Stimulated activated CD8-positive, alpha-beta memory T cell treated with anti-CD3 and anti-CD28 coated beads, Interleukin-2, amount 100 ng/mL, for 48 hours (primary cell): ENCODE measurements around the gene GGT6.

Experiments
- DNase-seq, 2 donors: peaks; one replicate each; pipeline ENCODE4 v3.0.0-alpha.2; 2020; ENCODE audit warnings: low read depth in 2 of 2

The GGT6 gene

DNA sequence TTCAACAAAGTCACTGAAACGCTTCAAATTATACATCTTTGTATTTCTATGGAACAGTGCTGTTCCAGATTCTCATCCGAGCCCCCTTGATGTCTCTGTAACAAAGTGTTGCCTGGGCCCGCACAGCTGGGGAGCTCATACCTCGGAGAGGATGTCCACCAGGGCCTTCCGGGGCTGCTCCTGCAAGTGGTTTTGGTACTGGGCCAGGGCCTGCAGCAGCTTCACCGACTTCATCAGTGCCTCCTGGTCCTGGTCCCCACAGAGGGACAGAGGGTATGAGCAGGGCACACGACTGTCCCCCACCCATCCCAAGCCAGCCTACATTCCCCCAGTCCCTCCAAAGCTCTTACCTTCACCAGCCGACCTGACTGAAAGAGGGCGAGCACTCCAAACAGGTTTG is 6.7 kb downstream of the GGT6 start:
- no peak for DNase-seq

DNA sequence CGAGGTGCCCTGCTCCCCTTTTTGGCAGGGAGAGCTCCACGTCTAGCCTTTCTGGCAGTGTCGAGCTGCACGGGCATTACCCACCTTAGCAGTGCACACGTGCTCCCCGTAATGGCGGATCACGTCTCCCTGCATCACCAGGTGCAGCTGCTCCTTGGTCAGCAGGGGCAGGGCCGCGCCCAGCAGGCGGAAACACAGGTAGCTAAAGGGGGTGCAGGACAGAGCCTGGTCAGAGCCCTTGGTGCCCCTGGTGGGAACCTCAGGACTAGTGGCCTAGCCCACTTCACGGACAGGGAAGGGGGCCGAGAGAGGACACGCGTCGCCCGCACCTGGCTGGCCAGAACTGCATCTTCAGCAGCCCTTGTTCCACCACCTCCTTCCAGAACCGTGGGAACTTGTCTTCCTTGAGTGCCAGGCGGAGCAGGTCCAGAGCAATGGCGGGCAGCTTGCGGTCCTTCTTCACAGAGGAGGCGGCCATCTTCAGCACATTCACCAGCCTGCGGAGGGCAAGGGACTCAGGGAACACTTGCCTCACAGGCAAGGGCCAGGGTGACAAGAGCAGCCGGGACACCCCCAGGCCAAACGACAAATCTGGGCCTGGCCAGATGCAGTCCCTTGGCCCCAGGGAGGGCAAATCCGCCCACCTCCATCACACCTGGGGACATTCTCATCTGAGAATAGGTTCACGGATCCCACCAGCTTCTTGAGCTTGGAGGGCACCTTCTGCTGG is 8.4 kb downstream of the GGT6 start:
- no peak for DNase-seq

DNA sequence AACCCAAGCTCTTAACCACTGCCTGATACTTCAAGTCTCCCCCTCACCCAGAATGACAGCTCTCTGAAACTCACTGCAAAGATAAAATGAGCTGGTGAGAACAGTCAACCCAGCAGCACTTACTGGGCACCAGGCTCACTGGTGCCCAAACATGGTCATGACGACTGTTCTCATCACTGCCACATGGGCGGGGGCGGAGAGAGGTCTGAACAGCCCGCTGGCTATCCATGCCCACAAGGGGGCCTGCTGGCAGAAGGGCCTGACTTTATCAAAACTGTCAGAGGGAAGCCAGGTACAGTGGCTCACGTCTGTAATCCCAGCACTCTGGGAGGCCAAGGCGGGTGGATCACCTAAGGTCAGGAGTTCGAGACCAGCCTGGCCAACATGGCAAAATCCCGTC is 9.2 kb downstream of the GGT6 start:
- DNase-seq: no peak

DNA sequence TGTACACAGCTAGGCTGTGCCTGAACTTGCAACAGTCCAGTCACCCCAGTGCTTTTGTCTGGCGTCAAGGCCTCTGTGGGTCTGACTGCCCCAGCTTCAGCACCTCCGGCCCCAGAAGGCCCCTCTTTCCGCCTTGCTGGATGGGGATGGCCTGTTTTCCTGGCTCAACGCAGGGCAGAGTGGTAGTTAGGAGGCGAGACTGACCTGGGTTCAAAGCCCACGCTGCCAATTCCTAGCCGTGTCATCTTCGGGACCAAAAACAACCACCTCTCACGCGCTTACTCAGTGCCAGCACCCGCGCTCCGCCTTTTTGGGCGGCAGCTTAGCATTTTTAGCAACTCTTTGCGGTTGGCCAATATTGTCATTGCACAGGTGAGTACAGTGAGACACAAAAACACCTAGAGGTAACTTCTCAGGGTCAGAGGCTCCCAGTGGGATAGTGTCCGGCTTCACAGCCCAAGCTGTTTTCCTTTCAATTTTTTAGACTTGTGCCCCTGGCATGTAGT is 9.8 kb downstream of the GGT6 start:
- no peak for DNase-seq

DNA sequence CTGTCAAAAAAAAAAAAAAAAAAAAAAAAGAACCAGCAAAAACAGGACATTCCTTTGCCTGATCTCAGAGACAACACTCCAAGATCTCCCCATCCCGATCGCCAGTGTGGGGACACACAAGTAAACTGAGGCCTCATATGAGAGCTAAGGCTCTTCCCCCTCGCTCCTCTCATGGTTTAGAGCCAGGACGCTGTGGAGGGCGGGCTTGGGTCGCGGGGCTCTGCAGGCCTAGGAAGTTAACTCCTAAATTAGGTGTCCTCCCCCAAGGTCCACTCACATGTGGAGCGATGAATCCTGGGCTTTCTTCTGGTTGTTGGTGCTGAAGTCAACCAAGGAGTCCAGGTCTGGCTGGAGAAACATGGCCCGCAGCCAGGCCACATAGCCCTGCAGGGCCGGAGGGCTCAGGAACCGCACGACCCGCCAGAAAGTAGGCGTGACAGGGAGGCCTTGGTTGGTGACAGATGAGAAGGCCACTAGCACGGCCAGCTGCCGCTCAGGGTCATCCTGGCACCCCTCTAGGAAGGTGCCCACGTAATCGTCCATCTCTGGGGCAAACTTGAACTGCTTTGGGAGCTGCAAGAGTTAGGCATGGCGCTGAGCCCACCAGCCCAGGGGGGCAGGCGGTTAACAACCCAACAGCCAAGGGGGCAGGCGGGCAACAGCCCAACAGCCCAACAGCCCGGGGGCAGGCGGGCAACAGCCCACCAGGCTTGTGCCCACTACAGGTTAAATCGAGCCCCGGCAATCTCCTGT is 10.4 kb downstream of the GGT6 start:
- DNase-seq: no peak

DNA sequence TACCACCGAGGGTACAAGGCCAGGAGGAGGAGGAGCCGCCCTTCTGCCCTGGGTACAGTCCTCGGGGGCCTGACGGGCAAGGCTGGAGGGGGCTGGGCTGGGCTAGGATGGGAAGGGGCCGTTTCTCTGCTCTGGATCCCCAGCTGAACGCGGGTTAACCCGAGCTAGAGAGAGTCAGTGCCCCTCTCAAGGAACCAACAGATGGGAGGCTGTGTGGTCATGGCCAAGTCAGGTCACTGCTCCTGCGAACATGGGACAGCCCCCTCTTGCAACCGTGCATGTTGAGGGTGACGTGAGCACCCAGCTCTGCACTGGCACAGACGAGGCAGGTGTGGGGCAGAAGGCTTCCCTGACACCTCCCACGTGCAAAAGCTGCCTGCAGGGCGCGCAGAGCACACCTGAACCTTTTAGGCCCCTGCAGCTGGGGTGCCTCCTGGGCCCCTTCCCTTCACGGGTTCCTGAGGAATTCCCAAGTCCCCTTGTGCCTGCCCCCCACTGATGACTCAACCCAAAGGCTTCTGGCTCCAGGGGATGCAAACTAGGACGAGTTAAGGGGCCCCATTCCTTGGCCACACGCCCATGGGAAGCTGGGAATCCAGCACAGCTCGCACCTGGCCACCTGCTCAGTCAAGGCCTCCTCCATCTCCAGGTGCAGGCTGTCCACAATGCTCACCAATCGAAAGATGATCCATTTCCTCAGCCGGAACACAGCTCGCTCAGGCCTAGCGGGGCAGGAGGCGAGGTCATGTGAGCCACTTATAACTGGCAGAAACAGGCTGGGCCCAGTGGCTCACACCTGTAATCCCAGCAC is 11.5 kb downstream of the GGT6 start:
- no peak for DNase-seq

DNA sequence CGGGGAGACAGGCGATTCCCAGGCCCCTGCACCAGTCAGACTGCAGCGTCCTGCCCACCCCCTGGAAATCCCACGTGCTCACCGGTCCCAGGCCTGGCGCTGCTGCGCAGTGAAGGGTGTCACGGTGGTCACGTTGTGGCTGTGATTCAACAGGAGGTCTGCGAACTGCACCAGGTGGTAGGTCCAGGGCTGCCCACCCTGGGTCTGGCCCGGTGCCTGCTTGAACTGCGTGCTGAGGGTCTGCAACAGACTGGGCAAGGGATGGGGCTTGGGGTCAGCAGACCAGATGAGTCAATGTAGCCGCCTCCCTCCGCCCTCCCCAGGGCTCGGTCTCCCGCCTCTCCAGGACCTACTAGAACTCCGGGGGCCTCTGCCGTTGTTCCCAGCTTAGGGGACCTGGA is 12.3 kb downstream of the GGT6 start:
- no peak for DNase-seq

DNA sequence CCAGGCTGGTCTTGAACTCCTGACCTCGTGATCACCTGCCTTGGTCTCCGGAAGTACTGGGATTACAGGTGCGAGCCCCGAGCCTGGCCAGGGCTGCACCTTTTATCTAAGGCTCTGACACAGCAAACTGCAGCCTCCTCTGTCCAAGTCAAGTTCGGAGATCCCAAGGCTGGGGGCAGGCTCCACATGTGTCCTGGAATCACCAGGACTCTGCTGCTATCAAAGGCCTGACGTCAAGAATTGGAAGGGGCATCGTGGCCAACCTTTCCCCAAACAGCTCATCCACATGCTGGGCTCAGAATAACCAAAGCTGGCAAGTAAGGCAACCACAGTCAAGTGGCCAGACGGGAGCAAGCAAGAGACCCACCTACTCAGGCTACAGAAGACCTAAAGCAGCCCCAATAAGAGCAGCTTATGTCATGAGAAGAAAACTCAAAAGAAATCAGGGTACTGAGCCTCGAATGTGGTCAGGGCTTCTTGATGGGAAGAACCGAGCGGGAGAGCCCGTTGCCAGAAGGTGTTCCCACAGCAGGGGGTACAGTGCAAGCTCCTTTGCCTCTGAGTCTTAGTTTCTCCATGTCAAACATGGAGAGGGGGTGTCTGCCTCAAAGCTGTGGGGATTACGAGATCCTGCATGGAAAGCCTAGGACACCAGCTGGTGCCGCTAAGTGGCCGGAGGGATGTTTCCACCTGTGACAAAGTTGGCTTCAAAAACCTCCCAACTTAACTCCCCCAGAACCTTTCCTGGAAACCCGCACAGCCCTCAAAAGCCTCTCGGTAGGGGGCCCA is 13.1 kb downstream of the GGT6 start:
- DNase-seq: no peak

DNA sequence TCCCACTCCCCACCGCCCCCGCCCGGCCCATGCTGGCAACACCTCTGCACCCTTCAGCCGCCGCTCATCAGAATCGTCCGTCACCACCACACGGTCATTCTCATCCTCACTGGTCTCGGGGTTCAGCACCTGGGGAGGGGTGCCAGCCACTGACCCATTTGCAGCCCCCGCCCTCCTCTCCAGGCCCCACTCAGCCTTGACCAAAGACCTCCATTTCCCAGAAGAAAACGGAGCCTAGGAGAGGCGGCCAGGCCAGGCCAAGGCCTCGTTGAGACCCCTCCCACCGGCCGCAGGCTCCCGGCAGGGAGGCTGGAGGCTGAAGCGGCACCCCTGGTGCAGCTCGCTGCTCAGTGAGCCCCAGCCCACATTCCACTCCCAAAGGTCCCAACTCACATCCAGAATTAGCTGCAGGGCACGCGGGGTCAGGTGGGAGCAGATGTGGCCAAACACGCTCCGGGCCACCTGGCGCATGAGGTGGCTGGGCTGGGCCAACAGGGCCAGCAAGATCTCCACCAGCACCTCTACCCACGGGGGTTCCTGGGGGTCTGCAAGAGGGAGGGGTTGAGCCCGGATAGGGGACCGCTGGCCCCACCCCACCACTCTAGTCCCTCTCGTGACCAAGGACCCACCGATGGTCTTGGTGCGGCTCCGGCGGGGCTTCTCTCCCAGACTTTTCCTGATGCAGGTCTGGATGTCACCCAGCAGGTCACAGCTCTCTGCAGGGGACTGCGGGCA is 15.0 kb downstream of the GGT6 start:
- DNase-seq: no peak

DNA sequence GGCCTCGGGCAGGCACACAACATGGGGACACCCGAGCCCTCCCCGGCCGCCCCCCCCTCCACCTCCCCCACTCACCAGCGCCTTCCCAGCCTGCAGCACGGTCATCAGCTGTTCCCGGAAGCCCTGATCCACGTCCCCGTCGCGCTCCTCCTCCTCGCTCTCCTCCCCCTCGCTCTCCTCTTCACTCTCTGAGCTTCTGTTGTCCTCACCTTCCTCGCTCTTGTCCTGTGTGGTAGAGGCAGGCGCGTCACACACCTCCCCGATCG is 15.5 kb downstream of the GGT6 start:
- no peak for DNase-seq

DNA sequence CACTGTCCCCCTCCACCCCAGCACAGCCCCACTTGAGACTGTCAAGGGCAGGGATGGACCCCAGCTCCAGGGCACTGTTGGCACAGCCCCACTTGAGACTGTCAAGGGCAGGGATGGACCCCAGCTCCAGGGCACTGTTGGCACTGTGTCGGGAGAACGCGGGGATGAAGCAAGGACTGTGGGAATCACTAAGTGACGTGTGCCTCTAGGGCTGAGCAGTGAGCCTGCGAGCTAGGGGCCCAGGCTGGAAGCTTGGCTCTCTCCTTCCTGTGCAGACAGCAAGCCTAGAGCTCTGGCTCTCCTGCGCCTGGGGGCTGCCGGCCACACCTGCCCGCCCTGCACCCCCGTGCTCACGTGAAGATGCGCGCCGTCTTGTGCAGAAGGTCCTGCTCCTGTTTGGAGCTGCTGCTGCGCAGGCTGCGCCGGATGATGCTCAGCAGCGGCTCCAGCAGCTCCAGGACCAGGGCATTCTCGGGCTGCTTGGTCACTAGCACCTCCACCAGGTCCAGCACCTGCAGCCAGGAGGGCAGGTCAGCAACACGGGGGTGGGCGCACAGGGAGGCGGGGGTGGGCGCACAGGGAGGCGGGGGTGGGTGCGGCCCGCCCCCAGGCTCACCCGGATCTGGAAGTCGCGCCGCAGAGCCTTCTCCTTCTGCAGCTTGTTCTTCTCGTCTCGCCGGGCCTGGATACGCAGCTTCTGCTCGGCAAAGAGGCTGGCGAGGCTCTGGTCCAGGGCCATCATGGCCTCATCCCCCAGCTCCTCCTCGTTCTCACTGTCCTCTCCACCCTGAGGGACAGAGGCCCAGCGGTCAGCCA is 16.0 kb downstream of the GGT6 start:
- no peak for DNase-seq

DNA sequence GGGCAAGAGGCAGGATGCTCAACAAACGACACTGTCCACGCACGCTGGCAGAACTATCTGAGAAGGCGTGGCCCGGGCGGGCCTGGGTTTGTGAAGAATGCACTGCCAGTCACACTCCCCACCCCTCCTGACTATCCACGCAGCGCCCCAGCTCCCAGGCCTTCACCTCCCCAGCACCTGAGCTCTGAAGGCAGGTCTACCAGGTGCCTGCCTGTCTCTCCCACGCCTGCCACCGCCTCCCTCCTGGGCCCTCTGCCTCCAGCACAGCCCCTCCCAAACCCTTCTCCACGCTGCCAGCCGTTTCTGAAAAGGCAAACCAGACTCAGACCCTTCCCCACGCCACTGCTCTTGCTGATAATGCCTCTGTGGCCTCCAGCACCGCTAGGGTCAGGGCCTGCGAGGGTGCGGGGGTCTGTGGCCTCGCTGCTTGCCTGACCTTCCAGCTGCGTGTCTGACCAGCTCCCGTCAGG is 16.8 kb downstream of the GGT6 start:
- DNase-seq: no peak

DNA sequence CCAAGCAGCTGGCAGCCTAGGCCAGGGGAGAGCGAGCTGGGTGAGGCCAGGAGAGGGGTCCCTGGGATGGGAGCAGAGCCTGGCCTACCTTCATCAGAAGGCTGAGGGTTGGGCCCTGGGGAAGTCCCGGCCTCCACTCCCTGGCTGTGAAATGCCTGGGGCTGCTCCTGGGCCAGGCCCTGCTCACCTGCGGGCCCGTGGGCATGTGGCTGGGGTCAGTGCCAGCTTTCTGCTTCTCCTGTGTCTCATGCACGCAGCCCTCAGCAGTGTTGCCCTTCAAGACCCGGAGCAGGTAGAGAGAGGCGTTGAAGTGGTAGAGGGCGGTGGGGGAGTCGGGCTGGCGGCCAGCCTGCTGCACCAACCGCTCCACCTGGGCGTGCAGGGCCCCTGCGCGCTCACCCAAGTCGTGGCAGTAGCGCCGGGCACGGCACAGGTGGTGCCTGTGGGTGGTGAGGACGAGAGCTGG is 17.6 kb downstream of the GGT6 start:
- no peak for DNase-seq

DNA sequence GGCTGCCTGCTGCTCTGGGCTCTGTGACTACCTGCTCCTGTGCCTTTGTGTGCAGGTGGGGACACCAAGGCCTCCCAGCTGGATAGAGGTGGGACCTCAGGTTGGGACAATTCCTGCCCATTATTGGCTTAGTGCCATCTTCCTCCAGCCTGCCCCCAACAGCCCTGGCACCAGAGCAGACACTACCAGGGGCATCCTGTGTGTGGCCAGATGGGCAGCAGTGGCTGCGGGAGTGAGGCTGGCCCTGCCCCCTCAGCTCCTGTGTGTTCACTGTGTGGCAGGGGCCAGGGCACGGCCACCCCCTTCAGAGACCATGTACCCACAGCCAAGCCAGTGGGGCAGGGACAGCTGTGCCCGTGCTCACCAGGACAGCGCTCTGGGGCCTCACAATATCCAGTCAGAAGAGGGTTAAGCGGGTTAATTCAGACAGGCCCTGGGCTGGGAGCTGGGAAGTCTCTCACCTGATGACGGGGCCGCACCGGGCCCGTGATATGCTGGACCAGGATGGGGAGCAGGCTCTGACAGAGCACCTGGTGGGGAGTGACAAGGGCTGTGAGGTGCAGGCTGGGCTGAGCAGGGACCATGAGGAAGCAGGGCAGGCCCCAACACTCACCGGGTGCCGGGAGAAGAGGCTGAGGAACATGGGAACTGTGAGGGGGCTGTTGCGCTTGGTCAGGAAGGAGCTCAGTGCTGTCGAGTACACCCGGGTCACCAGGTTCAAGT is 18.2 kb downstream of the GGT6 start:
- no peak for DNase-seq

DNA sequence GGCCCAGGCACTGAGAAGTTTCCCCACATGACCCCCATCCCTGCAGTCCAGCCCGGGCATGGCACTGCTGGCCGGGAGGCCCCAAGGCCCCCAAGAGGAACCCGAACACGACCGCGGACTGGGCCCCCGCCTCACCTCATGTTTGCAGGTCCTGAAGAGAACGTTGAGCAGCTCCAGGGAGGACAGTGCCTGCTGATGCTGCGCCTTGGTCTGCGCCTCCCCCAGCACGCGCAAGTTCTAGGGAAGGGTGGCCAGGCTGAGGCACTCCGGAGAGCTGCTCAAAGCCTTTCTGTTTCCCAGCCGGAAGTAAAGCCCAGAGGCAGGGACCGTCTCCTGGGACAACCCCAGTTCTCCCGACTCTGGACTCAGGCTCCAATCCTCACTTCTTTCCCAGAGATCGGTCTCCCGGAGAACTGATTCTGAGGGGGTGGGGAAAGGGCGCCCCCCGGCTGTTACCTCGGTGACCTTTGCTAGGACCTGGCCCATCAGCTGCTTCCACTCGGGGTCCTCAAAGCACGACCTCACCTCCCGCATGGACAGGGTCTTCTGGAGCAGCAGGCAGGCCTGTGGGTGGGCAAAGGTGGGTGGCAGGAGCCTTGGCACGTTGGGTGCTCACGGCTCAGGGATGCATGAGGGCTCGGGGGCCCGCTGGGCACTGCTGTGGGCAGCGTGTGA is 18.9 kb downstream of the GGT6 start:
- no peak for DNase-seq

DNA sequence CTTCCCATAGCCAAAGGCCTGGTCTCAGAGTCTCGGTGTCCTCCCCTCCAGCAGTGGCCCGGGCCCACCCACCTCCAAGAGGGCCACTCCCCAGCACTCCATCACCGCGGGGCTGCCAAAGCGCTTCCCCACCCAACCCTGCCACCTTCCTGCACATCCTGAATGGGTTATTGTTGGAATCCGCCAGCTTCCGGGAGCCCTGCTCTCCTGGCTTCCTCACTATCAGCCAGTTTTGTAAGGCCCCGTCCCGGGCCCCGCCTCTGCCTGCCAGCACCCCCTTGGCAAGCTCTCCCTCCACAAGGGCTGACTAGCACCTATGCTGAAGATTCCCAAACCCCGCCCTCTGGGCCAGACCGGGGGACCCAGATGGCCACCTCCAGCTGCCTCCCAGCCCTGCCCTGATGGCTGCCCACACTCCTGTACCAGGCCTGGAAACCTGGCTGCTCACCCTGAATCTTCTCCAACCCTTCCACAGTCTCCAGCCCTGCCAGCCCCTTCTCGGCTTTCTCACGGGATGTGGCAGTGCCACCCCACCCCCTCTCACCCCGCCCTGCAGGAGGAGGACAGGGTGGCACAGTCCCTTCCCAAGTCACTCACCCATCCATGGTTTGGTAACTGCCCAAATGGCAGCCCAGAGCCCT is 19.6 kb downstream of the GGT6 start:
- no peak for DNase-seq

DNA sequence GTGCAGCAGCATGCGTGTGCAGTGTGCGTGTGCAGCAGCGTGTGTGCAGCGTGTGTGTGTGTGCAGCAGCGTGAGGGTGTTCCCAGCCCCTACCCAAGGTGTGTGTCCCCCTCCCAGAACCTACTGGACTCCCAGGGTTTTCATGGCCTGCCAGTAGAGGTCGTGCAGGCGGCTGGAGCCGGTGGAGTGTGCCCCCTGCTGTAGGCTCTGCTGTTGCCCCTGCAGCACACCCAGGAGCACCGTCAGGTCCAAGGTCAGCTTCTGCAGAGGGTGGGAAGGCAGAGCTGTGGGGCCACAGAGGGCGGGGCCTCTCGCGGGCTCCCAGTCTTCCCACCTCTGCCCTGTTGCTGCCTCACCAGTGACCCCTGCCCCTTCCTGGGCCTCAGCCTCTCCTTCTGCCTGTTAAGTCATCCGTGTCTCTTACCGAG is 20.1 kb downstream of the GGT6 start:
- no peak for DNase-seq

DNA sequence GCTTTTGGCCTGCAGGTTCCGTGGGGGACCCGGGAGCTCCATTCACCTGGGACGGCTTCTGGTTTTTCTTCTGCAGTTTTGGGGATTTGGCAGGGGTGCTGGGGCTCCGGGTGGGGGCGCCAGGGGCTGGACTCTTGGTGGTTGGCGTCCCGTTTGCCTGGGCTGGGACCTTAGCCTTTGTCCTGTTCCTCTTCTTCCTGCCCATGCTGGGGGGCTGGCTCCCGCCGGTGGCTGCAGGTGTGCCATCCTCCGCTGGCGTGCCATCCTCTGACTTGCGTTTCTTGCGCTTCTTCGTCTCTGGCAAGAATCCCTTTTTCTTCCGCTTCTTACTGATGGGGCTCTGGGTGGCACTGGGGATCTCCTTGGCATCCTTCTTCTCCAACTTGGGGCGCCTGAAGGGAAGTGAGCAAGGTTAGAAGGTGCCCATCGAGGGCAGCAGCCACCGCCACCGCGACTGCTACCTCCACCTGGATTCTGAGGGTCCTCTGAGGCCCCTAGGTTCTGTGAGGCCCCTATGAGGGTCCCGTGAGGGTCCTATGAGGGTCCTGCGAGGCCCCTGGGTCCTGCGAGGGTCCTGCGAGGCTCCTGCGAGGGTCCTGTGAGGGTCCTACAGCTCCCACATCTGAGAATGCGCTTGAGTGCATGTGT is 20.7 kb downstream of the GGT6 start:
- no peak for DNase-seq
